Stimulated activated CD4-positive, alpha-beta T cell treated with anti-CD3 and anti-CD28 coated beads, Interleukin-12 subunit alpha, Interleukin-12 subunit beta, amount 100 ng/mL, for 24 hours (primary cell): ENCODE data around the gene MGAM2.
"Not testable (repeated sequence)": the region's sequence is repeated elsewhere in the genome, so short reads cannot be mapped to it uniquely, and the experiment has no call there.

Experiments used
- DNase-seq, 2 experiments: peaks; one replicate each; pipeline ENCODE4 v3.0.0-alpha.2; 2020; ENCODE audit warnings: low read depth in 2 of 2

The MGAM2 gene

GRCh38 chr7:142111499-142111898 is at the start of gene MGAM2:
MGAM2 (plus strand) TSS chr7:142111718; CDS start chr7:142116874, 5,156 bp downstream.
- no peak for DNase-seq

- no peak for DNase-seq
Observed at GRCh38 chr7:142063551-142064442, 47.7 kb upstream of the MGAM2 start.

GRCh38 chr7:142066536-142066935 is 45.0 kb upstream of the MGAM2 start:
- DNase-seq, result no peak

GRCh38 chr7:142077762-142078161 is 33.8 kb upstream of the MGAM2 start:
- DNase-seq, result no peak

- no peak for DNase-seq
Observed at GRCh38 chr7:142083605-142084004, 27.9 kb upstream of the MGAM2 start.

GRCh38 chr7:142085428-142085827 is 26.1 kb upstream of the MGAM2 start:
- DNase-seq, result no peak

- no peak for DNase-seq
Observed at GRCh38 chr7:142088022-142088714, 23.4 kb upstream of the MGAM2 start.

GRCh38 chr7:142089035-142089434 is 22.5 kb upstream of the MGAM2 start:
- no peak for DNase-seq

GRCh38 chr7:142091961-142092360 is 19.6 kb upstream of the MGAM2 start:
- DNase-seq, result no peak

GRCh38 chr7:142094861-142095260 is 16.7 kb upstream of the MGAM2 start:
- no peak for DNase-seq

- no peak for DNase-seq
Observed at GRCh38 chr7:142097571-142097970, 13.9 kb upstream of the MGAM2 start.

- DNase-seq, result no peak
Observed at GRCh38 chr7:142098004-142098403, 13.5 kb upstream of the MGAM2 start.

- DNase-seq, result not testable (repeated sequence)
Observed at GRCh38 chr7:142099347-142099746, 12.2 kb upstream of the MGAM2 start.

GRCh38 chr7:142100634-142101033 is 10.9 kb upstream of the MGAM2 start:
- DNase-seq, result no peak

- DNase-seq, result not testable (repeated sequence)
Observed at GRCh38 chr7:142101794-142102193, 9.7 kb upstream of the MGAM2 start.

GRCh38 chr7:142104550-142105527 is 6.7 kb upstream of the MGAM2 start:
- DNase-seq, result no peak

- no peak for DNase-seq
Observed at GRCh38 chr7:142108728-142109505, 2.6 kb upstream of the MGAM2 start.

GRCh38 chr7:142110098-142110497 is 1.4 kb upstream of the MGAM2 start:
- no peak for DNase-seq

GRCh38 chr7:142110638-142111037 is 880 bp upstream of the MGAM2 start:
- DNase-seq, result no peak

GRCh38 chr7:142112086-142112485 is 568 bp downstream of the MGAM2 start:
- DNase-seq, result no peak

- no peak for DNase-seq
Observed at GRCh38 chr7:142114207-142114606, 2.7 kb downstream of the MGAM2 start.
